Measurements from ENCODE around the gene KCNC2.

The KCNC2 gene

GRCh38 chr12:75157385-75157784 is 52.3 kb downstream of the KCNC2 start:
- no peak for DNase-seq

- DNase-seq, result no peak
Measured at GRCh38 chr12:75155962-75156361, 53.7 kb downstream of the KCNC2 start.

GRCh38 chr12:75154388-75154787 is 55.3 kb downstream of the KCNC2 start:
- no peak for DNase-seq

GRCh38 chr12:75139196-75139595 is 70.4 kb downstream of the KCNC2 start:
- DNase-seq, result no peak

- DNase-seq, result no peak
Measured at GRCh38 chr12:75137896-75138295, 71.7 kb downstream of the KCNC2 start.

- no peak for DNase-seq
Measured at GRCh38 chr12:75135026-75135425, 74.6 kb downstream of the KCNC2 start.

- DNase-seq, result no peak
Measured at GRCh38 chr12:75130811-75131210, 78.8 kb downstream of the KCNC2 start.

- no peak for DNase-seq
Measured at GRCh38 chr12:75129275-75129674, 80.4 kb downstream of the KCNC2 start.

GRCh38 chr12:75121036-75121705 is 88.5 kb downstream of the KCNC2 start:
- no peak for DNase-seq

- DNase-seq, result no peak
Measured at GRCh38 chr12:75120311-75120711, 89.3 kb downstream of the KCNC2 start.

- no peak for DNase-seq
Measured at GRCh38 chr12:75116646-75117198, 92.9 kb downstream of the KCNC2 start.

- DNase-seq, result no peak
Measured at GRCh38 chr12:75115748-75116147, 93.9 kb downstream of the KCNC2 start.

- DNase-seq, result no peak
Measured at GRCh38 chr12:75103822-75104221, 105.8 kb downstream of the KCNC2 start.

- no peak for DNase-seq
Measured at GRCh38 chr12:75101781-75102180, 107.9 kb downstream of the KCNC2 start.

- no peak for DNase-seq
Measured at GRCh38 chr12:75099210-75099609, 110.4 kb downstream of the KCNC2 start.

GRCh38 chr12:75097003-75097402 is 112.6 kb downstream of the KCNC2 start:
- DNase-seq, result no peak

- no peak for DNase-seq
Measured at GRCh38 chr12:75087654-75088053, 122.0 kb downstream of the KCNC2 start.

GRCh38 chr12:75086091-75087038 is 123.3 kb downstream of the KCNC2 start:
- DNase-seq, result no peak

GRCh38 chr12:75081305-75081704 is 128.3 kb downstream of the KCNC2 start:
- DNase-seq, result no peak

- no peak for DNase-seq
Measured at GRCh38 chr12:75080582-75080981, 129.1 kb downstream of the KCNC2 start.

GRCh38 chr12:75065482-75065881 is 144.2 kb downstream of the KCNC2 start:
- DNase-seq, result no peak

- no peak for DNase-seq
Measured at GRCh38 chr12:75062691-75063090, 146.9 kb downstream of the KCNC2 start.

- no peak for DNase-seq
Measured at GRCh38 chr12:75058228-75058627, 151.4 kb downstream of the KCNC2 start.

GRCh38 chr12:75048767-75049166 is 160.9 kb downstream of the KCNC2 start:
- DNase-seq, result no peak

Data from stimulated activated naive CD4-positive, alpha-beta T cell treated with Interleukin-2 at 50 U/mL for 16 hours (primary cell).